Measurements from ENCODE around the gene TPRKB.
"Not testable (repeated sequence)": the region's sequence is repeated elsewhere in the genome, so short reads cannot be mapped to it uniquely, and the experiment has no call there.

TPRKB gene

DNA sequence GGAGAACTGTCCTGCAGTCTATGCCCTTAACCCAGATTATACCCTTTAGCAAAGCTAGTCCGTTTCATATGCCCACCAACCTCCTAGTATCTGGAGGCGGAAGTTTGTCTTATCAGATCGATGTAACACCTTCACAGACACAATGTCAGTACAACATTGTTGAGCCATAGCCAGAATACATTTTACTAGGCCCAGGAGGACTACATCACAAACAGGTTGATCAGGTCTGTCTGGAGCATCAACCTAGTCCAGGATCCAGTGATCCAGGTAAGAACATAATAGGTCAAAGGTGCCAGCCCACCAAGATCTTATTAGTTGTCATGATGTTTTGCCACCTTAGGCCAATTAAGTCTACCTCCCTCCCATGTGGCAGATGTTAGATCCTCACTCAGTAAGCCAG is 2.0 kb upstream of the TPRKB start:
- in situ Hi-C loops (cut with HindIII; ENCODE audit: low sequenced_read_pairs): no loop called here
- no peak for DNase-seq (ENCODE audit: low read depth)
- no peak overlapping the region for H3K4me3 ChIP-seq (ENCODE audit: low read depth, low read length)
- no peak for TF ChIP-seq CTCF (IDR thresholded peaks at IDR 0.05; ENCODE audit: low read depth, low read length, missing control alignments)

GRCh38 chr2:73736378-73736777 is 767 bp downstream of the TPRKB start:
- DNase-seq (ENCODE audit: low read depth): no peak
- no peak for TF ChIP-seq CTCF (IDR thresholded peaks at IDR 0.05; ENCODE audit: low read depth, low read length, missing control alignments)
- in situ Hi-C loops (cut with HindIII; ENCODE audit: low sequenced_read_pairs): no loop called here
- H3K4me3 ChIP-seq (ENCODE audit: low read depth, low read length): peak overlapping the region; percentile 62

GRCh38 chr2:73730810-73731209 is 6.3 kb downstream of the TPRKB start:
- in situ Hi-C loops (cut with HindIII; ENCODE audit: low sequenced_read_pairs): no loop called here
- DNase-seq (ENCODE audit: low read depth): no peak
- no peak for TF ChIP-seq CTCF (IDR thresholded peaks at IDR 0.05; ENCODE audit: low read depth, low read length, missing control alignments)
- no peak overlapping the region for H3K4me3 ChIP-seq (ENCODE audit: low read depth, low read length)

- no peak for TF ChIP-seq CTCF (IDR thresholded peaks at IDR 0.05; ENCODE audit: low read depth, low read length, missing control alignments)
- no peak overlapping the region for H3K4me3 ChIP-seq (ENCODE audit: low read depth, low read length)
- DNase-seq (ENCODE audit: low read depth): no peak
- in situ Hi-C loops (cut with HindIII; ENCODE audit: low sequenced_read_pairs): no loop called here
Measured at GRCh38 chr2:73728711-73729110, 8.4 kb downstream of the TPRKB start.

- no peak for TF ChIP-seq CTCF (IDR thresholded peaks at IDR 0.05; ENCODE audit: low read depth, low read length, missing control alignments)
- no peak for DNase-seq (ENCODE audit: low read depth)
- no peak overlapping the region for H3K4me3 ChIP-seq (ENCODE audit: low read depth, low read length)
- in situ Hi-C loops (cut with HindIII; ENCODE audit: low sequenced_read_pairs): no loop called here
Measured at GRCh38 chr2:73728043-73728442, 9.1 kb downstream of the TPRKB start.

DNA sequence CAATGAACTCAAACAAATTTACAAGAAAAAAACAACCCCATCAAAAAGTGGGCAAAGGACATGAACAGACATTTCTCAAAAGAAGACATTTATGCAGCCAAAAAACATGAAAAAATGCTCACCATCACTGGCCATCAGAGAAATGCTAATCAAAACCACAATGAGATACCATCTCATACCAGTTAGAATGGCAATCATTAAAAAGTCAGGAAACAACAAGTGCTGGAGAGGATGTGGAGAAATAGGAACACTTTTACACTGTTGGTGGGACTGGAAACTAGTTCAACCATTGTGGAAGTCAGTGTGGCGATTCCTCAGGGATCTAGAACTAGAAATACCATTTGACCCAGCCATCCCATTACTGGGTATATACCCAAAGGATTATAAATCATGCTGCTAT is 10.5 kb downstream of the TPRKB start:
- H3K4me3 ChIP-seq (ENCODE audit: low read depth, low read length); DNase-seq (ENCODE audit: low read depth); in situ Hi-C loops (cut with HindIII; ENCODE audit: low sequenced_read_pairs): not testable (repeated sequence)

DNA sequence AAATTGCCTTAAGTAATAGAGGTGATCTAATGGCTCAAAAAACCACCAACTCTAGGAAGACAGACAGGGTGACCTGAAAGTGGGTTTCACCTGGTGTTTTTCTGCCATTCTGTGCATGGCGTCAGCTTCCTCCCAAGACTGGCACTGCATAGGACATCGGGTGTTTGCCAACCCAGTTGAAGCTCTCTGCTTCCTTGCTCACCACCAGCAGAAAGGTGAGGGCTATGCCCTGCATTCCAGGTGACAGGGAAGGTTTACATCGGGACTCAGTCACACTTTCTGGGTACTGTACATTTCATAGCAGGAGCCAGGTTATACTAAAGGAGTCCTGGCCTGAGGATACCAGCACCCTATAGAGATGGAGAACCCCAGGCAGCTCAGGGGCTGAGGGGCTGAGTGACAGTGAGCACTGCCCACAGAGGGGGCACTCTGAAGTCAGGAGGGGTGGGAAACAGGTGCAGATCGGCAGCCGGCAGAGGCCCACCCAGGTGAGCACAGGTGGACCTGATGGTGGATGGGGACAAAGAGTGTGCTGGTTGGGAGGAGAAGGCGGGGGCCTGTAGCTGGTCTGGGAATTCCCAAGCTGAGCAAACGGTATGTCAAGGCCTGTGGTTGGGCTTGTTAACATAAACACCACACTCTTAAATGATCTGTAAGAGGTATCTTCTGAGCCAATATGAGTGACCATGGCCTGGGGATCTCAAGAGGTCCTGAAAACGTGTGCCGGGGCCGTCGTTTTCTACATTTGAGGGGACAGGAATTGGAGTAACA is 18.1 kb downstream of the TPRKB start:
- no peak for DNase-seq (ENCODE audit: low read depth)
- no peak overlapping the region for H3K4me3 ChIP-seq (ENCODE audit: low read depth, low read length)
- in situ Hi-C loops (cut with HindIII; ENCODE audit: low sequenced_read_pairs): no loop called here
- no peak for TF ChIP-seq CTCF (IDR thresholded peaks at IDR 0.05; ENCODE audit: low read depth, low read length, missing control alignments)

All from astrocyte of the cerebellum (primary cell).